ENCODE data around the gene PCIF1. TPM values are rescaled to one million over a fixed set of nuclear protein-coding genes. Genes with fewer than 3 reads are reported as not detected.
"Not testable (repeated sequence)": the region's sequence is repeated elsewhere in the genome, so short reads cannot be mapped to it uniquely, and the experiment has no call there.

The PCIF1 gene
- total and polyA plus RNA-seq, 5 donors from 2014 or later = 82.0 to 95.3 (median 92.3) TPM

DNA sequence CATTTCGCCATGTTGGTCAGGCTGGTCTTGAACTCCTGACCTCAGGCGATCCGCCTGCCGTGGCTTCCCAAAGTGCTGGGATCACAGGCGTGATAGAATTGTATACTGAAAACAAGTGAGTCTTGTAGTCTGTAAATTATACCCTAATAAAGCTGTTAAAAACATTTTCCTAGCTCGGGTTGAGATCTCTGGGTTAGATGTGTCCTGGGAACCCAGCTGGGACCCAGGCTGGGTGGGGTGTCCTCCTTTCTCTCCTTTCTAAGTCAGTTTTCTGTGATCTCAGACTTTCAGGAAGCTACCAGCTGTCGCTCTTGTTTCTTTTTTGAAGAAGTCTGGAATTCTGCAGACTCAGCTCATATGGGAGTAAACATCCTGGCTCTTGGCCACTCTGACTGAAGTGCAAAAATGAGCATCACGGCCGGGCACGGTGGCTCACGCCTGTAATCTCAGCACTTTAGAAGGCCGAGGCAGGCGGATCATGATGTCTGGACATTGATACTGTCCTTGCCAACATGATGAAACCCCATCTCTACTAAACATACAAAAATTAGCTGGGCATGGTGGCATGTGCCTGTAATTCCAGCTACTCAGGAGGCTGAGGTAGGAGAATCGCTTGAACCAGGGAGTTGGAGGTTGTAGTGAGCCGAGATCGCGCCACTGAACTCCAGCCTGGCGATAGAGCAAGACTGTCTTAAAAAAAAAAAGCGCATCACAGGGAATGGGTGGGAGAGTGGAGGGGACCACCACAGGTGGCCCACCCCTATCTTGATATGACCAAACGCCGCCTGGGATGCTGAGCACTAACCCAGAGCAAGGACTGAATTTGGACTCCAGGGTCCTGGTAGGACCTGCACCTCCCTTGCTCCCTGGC lies 9.9 kb upstream of the PCIF1 start:
- Histone ChIP-seq H3K9me3 (ENCODE audit: control insufficient read depth in 2 of 2, low read length in 2 of 2) (no peaks in the 10 kb centered on the region), H3K36me3 (ENCODE audit: control insufficient read depth, insufficient read depth, low read length) (no peaks in the 10 kb centered on the region), H3K27ac (ENCODE audit: insufficient read depth, low read length, poor library complexity, severe bottlenecking) (no peak overlapping the region), H3K4me1 (ENCODE audit: control insufficient read depth, insufficient read depth, low read length, poor library complexity, severe bottlenecking) (no peaks in the 10 kb centered on the region), H3K27me3 (ENCODE audit: control insufficient read depth, insufficient read depth, low read length) (no peaks in the 10 kb centered on the region), H3K4me3 (ENCODE audit: low read depth, low read length) (no peak overlapping the region)
- DNase-seq = no peak
- Mint-ChIP-seq H3K4me3 (peak overlapping the region in 1 of 4 donors; percentile 66), H3K27ac (no peak overlapping the region), H3K4me1 (no peaks in the 10 kb centered on the region), H3K9me3 (no peaks in the 10 kb centered on the region), H3K27me3 (peaks cover 30% of the 10 kb centered on the region), H3K36me3 (no peaks in the 10 kb centered on the region)
- ATAC-seq (ENCODE audit: low read depth in 2 of 2) = no peak

DNA sequence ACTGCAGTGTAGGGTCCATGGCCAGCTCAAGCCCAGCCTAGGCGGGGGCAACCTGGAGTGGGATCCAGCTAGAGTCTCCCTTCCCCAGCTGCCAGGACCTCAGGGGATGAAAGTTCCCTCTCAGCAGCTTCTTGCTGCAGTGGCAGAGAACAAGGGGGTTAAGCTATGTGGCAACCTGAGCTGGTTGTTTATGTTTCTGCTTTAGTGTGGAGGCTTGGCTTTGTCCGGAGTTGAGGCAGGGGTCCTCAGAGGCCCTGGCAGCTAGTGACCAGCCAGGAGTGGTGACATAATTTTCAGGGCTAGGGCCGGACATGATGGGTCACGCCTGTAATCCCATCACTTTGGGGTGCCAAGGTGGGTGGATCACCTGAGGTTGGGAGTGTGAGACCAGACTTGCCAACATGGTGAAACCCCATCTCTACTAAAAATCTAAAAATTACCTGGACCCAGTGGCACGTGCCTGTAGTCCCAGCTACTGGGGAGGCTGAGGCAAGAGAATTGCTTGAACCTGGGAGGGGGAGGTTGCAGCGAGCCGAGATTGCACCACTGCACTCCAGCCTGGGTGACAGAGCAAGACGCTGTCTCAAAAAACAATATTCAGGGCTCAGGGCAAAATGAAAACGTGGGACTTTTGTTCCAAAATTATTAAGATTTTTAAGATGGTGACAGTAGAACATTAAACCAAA lies 8.5 kb upstream of the PCIF1 start:
- DNase-seq = no peak
- no peaks in the 10 kb centered on the region for H3K27me3 ChIP-seq (ENCODE audit: control insufficient read depth, insufficient read depth, low read length)
- no peak overlapping the region for H3K4me3 ChIP-seq (ENCODE audit: low read depth, low read length)
- Mint-ChIP-seq H3K27me3 (peaks cover 18% of the 10 kb centered on the region), H3K27ac (no peak overlapping the region), H3K9me3 (no peaks in the 10 kb centered on the region), H3K4me1 (no peaks in the 10 kb centered on the region), H3K4me3 (no peak overlapping the region), H3K36me3 (no peaks in the 10 kb centered on the region)
- no peak for ATAC-seq (ENCODE audit: low read depth in 2 of 2)
- H3K4me1 ChIP-seq (ENCODE audit: control insufficient read depth, insufficient read depth, low read length, poor library complexity, severe bottlenecking) = no peaks in the 10 kb centered on the region
- no peaks in the 10 kb centered on the region for H3K36me3 ChIP-seq (ENCODE audit: control insufficient read depth, insufficient read depth, low read length)
- H3K9me3 ChIP-seq (ENCODE audit: control insufficient read depth in 2 of 2, low read length in 2 of 2) = no peaks in the 10 kb centered on the region
- H3K27ac ChIP-seq (ENCODE audit: insufficient read depth, low read length, poor library complexity, severe bottlenecking) = no peak overlapping the region

GRCh38 chr20:45926731-45927070 lies 7.8 kb upstream of the PCIF1 start:
- H3K36me3 Mint-ChIP-seq = no peaks in the 10 kb centered on the region
- H3K4me1 ChIP-seq (ENCODE audit: control insufficient read depth, insufficient read depth, low read length, poor library complexity, severe bottlenecking) = no peaks in the 10 kb centered on the region
- no peak for DNase-seq
- no peak overlapping the region for H3K4me3 Mint-ChIP-seq
- no peaks in the 10 kb centered on the region for H3K4me1 Mint-ChIP-seq
- H3K27me3 ChIP-seq (ENCODE audit: control insufficient read depth, insufficient read depth, low read length) = no peaks in the 10 kb centered on the region
- no peaks in the 10 kb centered on the region for H3K9me3 Mint-ChIP-seq
- H3K36me3 ChIP-seq (ENCODE audit: control insufficient read depth, insufficient read depth, low read length) = no peaks in the 10 kb centered on the region
- no peak overlapping the region for H3K27ac Mint-ChIP-seq
- H3K9me3 ChIP-seq (ENCODE audit: control insufficient read depth in 2 of 2, low read length in 2 of 2) = no peaks in the 10 kb centered on the region
- peaks cover 11% of the 10 kb centered on the region for H3K27me3 Mint-ChIP-seq
- H3K4me3 ChIP-seq (ENCODE audit: low read depth, low read length) = no peak overlapping the region
- no peak overlapping the region for H3K27ac ChIP-seq (ENCODE audit: insufficient read depth, low read length, poor library complexity, severe bottlenecking)
- ATAC-seq (ENCODE audit: low read depth in 2 of 2) = no peak

- no peaks in the 10 kb centered on the region for H3K27me3 ChIP-seq (ENCODE audit: control insufficient read depth, insufficient read depth, low read length)
- no peaks in the 10 kb centered on the region for H3K4me1 ChIP-seq (ENCODE audit: control insufficient read depth, insufficient read depth, low read length, poor library complexity, severe bottlenecking)
- peak overlapping the region in 2 of 3 donors; percentile 53 to 86 for H3K27ac Mint-ChIP-seq
- peaks cover 9% of the 10 kb centered on the region for H3K27me3 Mint-ChIP-seq
- H3K4me3 ChIP-seq (ENCODE audit: low read depth, low read length) = no peak overlapping the region
- no peaks in the 10 kb centered on the region for H3K36me3 ChIP-seq (ENCODE audit: control insufficient read depth, insufficient read depth, low read length)
- H3K4me3 Mint-ChIP-seq = no peak overlapping the region
- no peaks in the 10 kb centered on the region for H3K9me3 ChIP-seq (ENCODE audit: control insufficient read depth in 2 of 2, low read length in 2 of 2)
- no peak for ATAC-seq (ENCODE audit: low read depth in 2 of 2)
- no peaks in the 10 kb centered on the region for H3K36me3 Mint-ChIP-seq
- H3K4me1 Mint-ChIP-seq = no peaks in the 10 kb centered on the region
- no peak overlapping the region for H3K27ac ChIP-seq (ENCODE audit: insufficient read depth, low read length, poor library complexity, severe bottlenecking)
- DNase-seq = no peak
- no peaks in the 10 kb centered on the region for H3K9me3 Mint-ChIP-seq
Measured at GRCh38 chr20:45927071-45927878, 7.2 kb upstream of the PCIF1 start.

DNA sequence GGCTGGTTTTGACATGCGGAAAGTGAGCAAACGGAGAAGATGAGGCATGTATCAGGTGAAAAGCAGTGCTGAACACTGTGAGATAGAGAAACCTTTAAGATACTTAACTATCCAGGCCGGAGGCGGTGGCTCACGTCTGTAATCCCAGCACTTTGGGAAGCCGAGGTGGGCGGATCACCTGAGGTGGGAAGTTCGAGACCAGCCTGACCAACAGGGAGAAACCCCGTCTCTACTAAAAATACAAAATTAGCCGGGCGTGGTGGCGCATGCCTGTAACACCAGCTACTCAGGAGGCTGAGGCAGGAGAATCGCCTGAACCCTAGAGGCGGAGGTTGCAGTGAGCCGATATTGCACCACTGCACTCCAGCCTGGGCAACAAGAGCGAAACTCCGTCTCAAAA lies 2.8 kb upstream of the PCIF1 start:
- not testable (repeated sequence) for H3K4me3 ChIP-seq (ENCODE audit: low read depth, low read length); ATAC-seq (ENCODE audit: low read depth in 2 of 2); H3K27ac Mint-ChIP-seq; H3K27me3 ChIP-seq (ENCODE audit: control insufficient read depth, insufficient read depth, low read length); H3K9me3 ChIP-seq (ENCODE audit: control insufficient read depth in 2 of 2, low read length in 2 of 2); H3K27me3 Mint-ChIP-seq; H3K36me3 Mint-ChIP-seq; H3K27ac ChIP-seq (ENCODE audit: insufficient read depth, low read length, poor library complexity, severe bottlenecking); H3K9me3 Mint-ChIP-seq; DNase-seq; H3K36me3 ChIP-seq (ENCODE audit: control insufficient read depth, insufficient read depth, low read length)
- Mint-ChIP-seq H3K4me1 (peaks cover 4 to 20% (median 12%) of the 10 kb centered on the region in 4 donors), H3K4me3 (peak overlapping the region in 2 of 4 donors; percentile 46 to 48)
- H3K4me1 ChIP-seq (ENCODE audit: control insufficient read depth, insufficient read depth, low read length, poor library complexity, severe bottlenecking) = peaks cover 17% of the 10 kb centered on the region

- Histone ChIP-seq H3K27ac (ENCODE audit: insufficient read depth, low read length, poor library complexity, severe bottlenecking) (peak overlapping the region; percentile 99), H3K36me3 (ENCODE audit: control insufficient read depth, insufficient read depth, low read length) (peaks cover 13% of the 10 kb centered on the region), H3K4me1 (ENCODE audit: control insufficient read depth, insufficient read depth, low read length, poor library complexity, severe bottlenecking) (peaks cover 34% of the 10 kb centered on the region), H3K9me3 (ENCODE audit: control insufficient read depth in 2 of 2, low read length in 2 of 2) (no peaks in the 10 kb centered on the region), H3K27me3 (ENCODE audit: control insufficient read depth, insufficient read depth, low read length) (no peaks in the 10 kb centered on the region), H3K4me3 (ENCODE audit: low read depth, low read length) (peak overlapping the region; percentile 90)
- Mint-ChIP-seq H3K9me3 (no peaks in the 10 kb centered on the region), H3K4me1 (peaks cover 10 to 36% (median 25%) of the 10 kb centered on the region in 4 donors), H3K36me3 (peaks cover 12% of the 10 kb centered on the region), H3K27me3 (no peaks in the 10 kb centered on the region), H3K4me3 (peak overlapping the region; percentile 90 to 97 (median 97)), H3K27ac (peak overlapping the region; percentile 97 to 99 (median 97))
- no peak for ATAC-seq (ENCODE audit: low read depth in 2 of 2)
- peak; percentile 44 to 81 (median 59) for DNase-seq
Measured at GRCh38 chr20:45933266-45934045, 1.0 kb upstream of the PCIF1 start.

DNA sequence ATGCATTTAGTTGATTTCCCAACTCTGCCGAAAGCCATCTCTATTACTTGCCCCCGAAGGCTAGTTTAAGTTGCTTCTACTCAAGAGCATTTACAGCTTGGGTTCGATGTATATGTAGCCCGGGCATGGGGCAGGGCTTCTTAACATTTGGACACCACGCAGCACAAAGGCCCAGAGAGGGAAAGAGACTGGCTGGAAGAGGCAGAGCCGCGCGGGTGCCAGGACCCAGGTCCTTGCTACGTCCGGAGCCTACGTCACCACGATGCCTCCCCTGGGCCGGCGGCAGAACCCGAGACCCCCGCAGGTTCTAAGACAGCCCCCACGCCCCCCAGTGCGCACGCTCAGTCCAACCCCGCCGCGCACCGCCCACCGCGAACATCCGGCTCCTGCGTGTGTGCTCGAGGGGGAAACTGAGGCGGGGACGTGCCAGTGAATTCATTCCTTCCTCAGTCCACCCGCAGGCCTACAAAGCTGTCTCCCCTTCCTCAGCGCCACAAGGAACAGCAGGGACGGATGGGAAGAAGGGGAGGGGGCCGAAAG lies 367 bp upstream of the PCIF1 start:
- H3K27me3 Mint-ChIP-seq = no peaks in the 10 kb centered on the region
- peaks cover 10 to 38% (median 25%) of the 10 kb centered on the region in 4 donors for H3K4me1 Mint-ChIP-seq
- no peak for DNase-seq
- ATAC-seq (ENCODE audit: low read depth in 2 of 2) = no peak
- peak overlapping the region; percentile 97 to 99 (median 97) for H3K27ac Mint-ChIP-seq
- H3K27me3 ChIP-seq (ENCODE audit: control insufficient read depth, insufficient read depth, low read length) = no peaks in the 10 kb centered on the region
- peak overlapping the region; percentile 99 for H3K27ac ChIP-seq (ENCODE audit: insufficient read depth, low read length, poor library complexity, severe bottlenecking)
- H3K4me1 ChIP-seq (ENCODE audit: control insufficient read depth, insufficient read depth, low read length, poor library complexity, severe bottlenecking) = peaks cover 39% of the 10 kb centered on the region
- H3K9me3 ChIP-seq (ENCODE audit: control insufficient read depth in 2 of 2, low read length in 2 of 2) = no peaks in the 10 kb centered on the region
- H3K9me3 Mint-ChIP-seq = no peaks in the 10 kb centered on the region
- peak overlapping the region; percentile 90 to 97 (median 97) for H3K4me3 Mint-ChIP-seq
- peaks cover 19% of the 10 kb centered on the region for H3K36me3 ChIP-seq (ENCODE audit: control insufficient read depth, insufficient read depth, low read length)
- H3K36me3 Mint-ChIP-seq = peaks cover 15% of the 10 kb centered on the region
- peak overlapping the region; percentile 90 for H3K4me3 ChIP-seq (ENCODE audit: low read depth, low read length)
